GM18861 (cell line): ENCODE measurements around the gene NANOG.
"Not testable (repeated sequence)": the region's sequence is repeated elsewhere in the genome, so short reads cannot be mapped to it uniquely, and the experiment has no call there.

Experiments used
- ATAC-seq: cut with Tn5 transposase; IDR thresholded peaks from one replicate; pipeline ENCODE4 v1.9.1; 2021; ENCODE audit not compliant: unreplicated experiment

Gene NANOG

DNA sequence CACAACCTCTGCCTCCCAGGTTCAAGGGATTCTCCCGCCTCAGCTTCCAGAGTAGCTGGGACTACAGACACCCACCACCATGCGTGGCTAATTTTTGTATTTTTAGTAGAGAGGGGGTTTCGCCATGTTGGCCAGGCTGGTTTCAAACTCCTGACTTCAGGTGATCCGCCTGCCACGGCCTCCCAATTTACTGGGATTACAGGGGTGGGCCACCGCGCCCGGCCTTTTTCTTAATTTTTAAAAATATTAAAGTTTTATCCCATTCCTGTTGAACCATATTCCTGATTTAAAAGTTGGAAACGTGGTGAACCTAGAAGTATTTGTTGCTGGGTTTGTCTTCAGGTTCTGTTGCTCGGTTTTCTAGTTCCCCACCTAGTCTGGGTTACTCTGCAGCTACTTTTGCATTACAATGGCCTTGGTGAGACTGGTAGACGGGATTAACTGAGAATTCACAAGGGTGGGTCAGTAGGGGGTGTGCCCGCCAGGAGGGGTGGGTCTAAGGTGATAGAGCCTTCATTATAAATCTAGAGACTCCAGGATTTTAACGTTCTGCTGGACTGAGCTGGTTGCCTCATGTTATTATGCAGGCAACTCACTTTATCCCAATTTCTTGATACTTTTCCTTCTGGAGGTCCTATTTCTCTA is at the start of gene NANOG:
Gene NANOG, plus strand, starts transcription at position 519 of the 645 bp plus-strand sequence. CDS start 213 bp downstream, outside the sequence.
- ATAC-seq = not testable (repeated sequence)

DNA sequence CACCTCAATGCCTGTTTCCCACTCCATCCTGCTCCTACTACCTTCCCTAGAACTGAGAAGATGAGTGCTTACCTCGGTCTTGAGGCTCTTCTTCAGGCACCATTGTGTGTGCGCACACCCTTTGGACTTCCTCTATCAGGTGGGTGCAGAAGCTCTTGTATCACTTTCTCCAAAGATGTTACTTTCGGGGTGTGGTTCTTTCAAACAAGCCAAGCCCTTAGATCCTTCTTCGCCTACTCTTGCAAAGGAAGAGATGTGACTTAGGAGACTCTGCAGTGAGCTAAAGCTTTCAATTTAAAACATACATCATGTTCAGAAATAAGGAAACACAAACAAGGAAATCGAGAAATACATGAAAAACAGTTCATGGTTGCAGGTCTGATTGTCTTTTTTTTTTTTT is 42.0 kb upstream of the NANOG start, which contains the start of gene CLEC4C:
Gene CLEC4C, minus strand, starts transcription at position 130 of the 400 bp plus-strand sequence. Its CDS starts 27 bp downstream, at position 103.
- no peak for ATAC-seq

DNA sequence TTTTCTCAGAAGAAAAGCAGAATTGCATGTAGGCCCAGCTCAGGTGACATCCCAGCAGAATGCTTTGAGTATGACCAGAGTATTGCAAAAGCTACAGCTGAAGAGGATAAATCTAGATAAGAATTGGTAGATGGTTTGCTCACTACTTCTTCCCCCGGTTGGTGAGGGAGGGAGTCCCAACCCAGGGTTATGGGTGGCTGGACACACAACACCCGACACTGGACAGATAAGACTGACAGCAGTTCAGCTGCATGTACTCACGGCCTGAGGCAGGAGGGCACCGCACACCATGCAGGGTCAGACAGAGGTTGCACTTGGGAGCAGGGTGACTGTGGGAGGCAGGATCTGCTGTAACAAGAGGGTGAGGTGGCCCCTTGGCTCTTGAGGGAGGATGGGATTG is 40.4 kb upstream of the NANOG start:
- no peak for ATAC-seq

DNA sequence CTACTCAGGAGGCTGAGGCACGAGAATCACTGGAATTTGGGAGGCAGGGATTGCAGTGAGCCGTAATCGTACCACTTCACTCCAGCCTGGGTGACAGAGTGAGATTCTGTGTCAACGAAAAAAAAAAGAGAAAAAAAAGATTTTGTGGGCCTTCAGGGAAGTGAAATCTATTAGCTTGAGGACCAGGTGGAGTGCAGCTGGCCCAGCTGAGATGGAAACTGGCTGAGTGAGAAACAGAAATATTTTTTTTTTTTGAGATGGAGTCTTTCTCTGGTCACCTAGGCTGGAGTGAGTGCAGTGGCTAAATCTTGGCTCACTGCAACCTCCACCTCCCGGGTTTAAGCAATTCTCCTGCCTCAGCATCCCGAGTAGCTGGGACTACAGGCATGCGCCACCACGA is 39.8 kb upstream of the NANOG start:
- no peak for ATAC-seq

DNA sequence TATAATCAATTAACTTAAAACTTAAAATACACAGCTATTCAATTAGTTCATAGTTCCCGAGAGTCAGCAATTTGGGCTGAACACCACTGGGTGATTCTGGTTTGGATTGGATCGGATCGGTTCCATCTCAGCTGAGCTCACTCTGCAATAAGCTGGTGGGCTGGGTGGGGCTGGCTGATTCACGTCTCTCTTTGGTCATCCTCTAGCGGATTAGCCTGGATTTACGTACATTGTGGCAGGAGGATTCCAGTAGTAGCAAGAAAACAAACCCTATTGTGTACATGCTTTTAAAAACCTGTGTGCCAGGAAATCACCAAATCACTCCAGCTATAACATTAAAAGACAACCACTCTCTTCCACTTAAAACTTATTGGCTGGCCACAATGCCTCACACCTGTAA is 38.9 kb upstream of the NANOG start:
- ATAC-seq = no peak

DNA sequence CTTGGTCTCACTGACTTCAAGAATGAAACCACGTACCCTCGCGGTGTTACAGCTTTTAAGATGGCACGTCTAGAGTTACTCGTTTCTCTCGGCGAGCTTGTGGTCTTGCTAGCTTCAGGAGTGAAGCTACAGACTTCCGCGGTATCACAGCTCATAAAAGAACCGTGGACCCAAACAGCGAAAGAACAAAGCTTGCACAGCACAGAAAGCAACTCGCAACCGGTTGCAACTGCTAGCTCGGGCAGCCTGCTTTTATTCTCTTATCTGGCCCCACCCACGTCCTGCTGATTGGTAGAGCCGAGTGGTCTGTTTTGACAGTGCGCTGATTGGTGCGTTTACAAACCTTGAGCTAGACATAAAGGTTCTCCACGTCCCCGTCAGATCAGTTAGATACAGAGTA is 37.8 kb upstream of the NANOG start:
- no peak for ATAC-seq

DNA sequence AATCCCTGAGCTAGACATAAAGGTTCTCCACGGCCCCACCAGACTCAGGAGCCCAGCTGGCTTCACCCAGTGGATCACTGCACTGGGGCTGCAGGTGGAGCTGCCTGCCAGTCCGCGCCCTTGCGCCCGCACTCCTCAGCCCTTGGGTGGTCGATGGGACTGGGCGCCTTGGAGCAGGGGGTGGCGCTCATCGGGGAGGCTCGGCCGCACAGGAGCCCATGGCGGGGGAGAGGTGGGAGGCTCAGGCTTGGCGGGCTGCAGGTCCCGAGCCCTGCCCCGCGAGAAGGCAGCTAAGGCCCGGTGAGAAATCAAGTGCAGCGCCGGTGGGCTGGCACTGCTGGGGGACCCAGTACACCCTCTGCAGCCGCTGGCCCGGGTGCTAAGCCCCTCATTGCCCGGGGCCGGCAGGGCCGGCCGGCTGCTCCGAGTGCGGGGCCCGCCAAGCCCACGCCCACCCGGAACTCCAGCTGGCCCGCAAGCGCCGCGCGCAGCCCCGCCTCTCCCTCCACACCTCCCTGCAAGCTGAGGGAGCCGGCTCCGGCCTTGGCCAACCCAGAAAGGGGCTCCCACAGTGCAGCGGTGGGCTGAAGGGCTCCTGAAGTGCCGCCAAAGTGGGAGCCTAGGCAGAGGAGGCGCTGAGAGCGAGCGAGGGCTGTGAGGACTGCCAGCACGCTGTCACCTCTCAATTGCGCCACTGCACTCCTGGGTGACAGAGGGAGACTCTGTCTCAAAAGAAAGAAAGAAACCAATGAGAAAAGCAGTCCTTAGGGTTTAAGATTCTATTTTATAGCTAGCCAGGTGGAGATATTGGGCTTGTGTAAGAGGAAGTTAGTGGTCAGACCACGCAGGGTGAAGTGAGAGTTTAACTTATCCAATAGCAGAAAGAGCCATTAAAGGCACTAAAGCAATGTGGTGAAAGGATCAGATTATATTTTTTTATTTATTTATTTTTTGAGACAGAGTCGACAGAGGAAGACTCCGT is 37.0 kb upstream of the NANOG start:
- not testable (repeated sequence) for ATAC-seq

DNA sequence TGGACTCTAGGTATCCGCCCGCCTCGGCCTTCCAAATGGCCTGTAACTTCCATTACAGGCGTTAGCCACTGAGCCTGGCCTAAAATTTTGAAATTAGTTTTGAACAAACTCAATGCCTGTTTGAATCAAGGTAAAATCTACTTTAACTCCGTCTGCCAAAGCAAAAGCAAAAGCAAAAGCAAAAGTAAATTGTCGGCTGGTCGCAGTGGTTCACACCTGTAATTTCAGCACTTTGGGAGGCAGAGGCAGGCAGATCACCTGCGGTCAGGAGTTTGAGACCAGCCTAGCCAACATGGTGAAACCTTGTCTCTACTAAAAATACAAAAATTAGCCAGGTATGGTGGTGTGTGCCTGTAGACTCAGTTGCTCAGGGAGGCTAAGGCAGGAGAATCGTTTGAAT is 33.5 kb upstream of the NANOG start:
- ATAC-seq = not testable (repeated sequence)

DNA sequence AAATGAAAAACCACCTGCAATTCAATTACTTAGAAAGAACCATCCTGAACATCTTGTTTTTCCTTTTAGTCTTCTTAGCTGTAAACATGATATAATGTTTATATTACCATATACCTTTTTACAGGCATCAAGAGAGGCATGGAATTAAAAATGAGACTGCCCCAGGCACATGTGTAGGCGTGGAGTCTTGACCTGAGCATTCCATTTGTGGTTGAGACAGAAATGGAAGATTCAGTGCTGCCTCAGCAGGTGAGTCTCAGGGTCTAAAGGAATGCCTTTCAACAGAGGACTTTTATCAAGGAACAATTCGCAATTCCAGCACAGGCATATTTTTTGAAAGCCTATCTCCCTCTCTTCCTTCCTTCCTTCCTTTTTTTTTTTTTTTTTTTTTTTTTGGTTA is 32.2 kb upstream of the NANOG start:
- ATAC-seq = no peak

DNA sequence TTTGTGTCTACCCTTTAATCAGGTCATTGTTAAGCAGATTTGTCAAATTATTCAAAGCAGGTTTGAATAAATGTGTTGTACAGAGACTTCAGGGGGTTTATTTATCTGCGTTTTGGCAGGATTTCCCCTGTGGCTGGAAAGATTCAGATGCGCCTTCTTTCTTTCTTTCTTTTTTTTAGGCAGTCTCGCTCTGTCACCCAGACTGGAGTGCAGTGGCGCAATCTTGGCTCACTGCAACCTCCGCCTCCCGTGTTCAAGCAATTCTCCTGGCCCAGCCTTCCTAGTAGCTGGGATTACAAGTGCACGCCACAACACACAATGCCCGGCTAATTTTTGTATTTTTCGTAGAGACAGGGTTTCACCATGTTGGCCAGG is 30.4 kb upstream of the NANOG start:
- ATAC-seq = no peak

DNA sequence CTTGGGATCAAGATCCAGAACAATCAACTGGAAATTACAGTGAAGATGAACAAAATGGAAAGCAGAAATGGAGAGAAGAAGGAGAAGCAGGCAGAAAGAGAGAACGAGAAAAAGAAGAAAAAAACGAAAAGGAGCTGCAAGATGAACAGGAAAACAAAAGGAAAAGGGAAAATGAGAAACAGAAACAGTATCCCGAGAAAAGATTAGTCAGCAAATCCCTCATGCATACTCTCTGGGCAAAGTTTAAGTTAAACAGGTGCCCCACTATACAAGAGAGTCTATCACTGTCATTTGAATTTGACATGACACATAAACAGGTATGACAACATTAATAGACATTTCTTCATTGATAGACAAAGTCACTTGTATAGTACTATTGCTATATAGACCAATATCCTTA is 19.2 kb upstream of the NANOG start:
- ATAC-seq = no peak

DNA sequence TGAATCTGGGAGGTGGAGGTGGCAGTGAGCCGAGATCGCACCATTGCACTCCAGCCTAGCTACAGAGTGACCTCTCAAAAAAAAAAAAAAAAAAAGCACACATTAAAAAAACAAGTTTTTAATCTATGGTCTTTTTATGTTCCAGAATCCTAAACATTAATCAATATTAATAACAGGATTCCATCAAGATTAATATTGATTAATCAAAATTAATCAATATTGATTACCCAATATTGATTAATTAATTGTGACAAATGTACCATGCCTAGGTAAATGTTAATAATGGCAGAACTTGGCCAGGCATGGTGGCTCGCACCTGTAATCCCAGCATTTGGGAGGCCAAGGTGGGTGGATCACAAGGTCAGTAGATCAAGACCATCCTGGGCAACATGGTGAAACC is 7.9 kb upstream of the NANOG start:
- no peak for ATAC-seq

DNA sequence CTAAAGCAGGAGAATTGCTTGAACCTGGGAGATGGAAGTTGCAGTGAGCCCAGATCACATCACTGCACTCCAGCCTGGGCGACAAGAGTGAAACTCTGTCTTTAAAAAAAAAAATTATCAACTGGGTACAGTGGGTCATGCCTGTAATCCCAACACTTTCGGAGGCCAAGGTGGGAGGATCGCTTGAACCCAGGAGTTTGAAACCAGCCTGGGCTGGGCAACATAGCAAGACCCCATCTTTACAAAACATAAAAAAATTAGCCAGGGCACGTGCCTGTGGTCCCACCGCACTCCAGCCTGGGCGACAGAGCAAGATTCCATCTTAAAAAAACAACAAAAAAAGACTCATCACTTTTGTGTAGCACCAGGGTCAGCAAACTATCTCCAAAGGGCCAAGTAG is 7.1 kb upstream of the NANOG start:
- no peak for ATAC-seq

DNA sequence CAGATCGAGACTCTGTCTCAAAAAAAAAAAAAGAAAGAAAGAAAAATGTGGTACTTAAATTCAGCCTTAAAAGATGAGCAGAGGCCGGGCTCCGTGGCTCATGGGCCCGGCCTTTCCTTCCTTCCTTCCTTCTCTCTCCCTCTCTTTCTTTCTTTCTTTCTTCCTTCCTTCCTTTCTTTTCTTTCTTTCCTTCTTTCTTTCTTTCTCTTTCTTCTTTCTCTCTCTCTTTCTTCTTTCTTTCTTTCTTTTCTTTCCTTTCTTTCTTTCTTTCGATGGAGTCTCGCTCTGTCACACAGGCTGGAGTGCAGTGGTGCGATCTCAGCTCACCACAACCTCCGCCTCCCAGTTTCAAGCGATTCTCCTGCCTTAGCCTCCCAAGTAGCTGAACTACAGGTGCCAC is 5.8 kb upstream of the NANOG start:
- ATAC-seq = not testable (repeated sequence)

DNA sequence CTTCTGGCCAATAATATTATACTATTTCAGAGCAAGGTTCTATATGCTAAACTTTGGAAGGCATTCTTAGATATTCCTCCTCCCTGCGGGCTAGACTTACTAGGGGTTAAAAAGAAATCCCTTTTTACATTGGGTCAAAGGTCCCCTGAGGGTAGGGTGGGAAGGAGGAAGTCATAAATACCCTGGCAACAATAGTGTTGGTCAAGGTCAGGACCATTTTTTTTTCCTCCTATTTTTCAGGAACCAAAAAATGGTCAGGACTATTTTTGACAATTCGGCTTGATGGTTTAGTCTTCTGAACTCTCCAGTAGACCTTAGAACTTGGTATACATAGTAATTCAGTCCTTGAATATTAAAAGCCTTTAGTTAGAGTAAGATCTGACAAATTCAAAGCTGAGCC is 4.5 kb upstream of the NANOG start:
- no peak for ATAC-seq

DNA sequence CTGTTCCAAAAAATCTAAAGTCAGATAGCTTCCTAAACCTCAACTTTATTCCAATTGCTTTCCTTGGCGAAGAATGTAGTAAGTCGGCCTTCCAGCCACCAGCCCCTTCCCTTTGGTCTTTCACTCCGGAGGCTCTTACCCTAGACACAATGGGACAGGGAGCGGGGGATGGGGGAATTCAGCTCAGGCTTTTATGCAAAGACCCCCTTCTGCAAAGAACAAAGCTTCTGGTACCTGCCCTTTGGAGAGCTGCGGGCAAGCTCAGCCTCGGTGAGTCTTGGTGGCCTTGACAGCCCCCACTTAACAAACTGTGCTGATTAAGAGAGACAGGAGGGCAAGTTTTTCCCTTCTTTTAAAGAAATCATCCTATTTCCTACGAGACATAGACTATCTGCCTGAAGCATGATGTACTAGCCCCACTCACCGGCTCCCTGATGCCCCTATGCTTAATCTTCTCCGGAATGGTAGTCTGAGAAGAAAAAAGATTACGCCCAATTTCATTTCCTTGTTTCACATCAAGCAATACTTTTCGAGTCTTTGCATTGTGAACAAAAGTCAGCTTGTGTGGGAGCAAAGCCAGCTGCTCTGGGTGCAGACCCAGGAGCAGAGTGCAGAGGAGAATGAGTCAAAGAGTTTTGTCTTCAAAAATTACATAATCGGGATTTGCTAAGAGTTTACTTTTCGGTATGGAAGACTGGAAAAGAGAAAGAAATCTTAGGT is 1.5 kb upstream of the NANOG start:
- ATAC-seq = no peak

DNA sequence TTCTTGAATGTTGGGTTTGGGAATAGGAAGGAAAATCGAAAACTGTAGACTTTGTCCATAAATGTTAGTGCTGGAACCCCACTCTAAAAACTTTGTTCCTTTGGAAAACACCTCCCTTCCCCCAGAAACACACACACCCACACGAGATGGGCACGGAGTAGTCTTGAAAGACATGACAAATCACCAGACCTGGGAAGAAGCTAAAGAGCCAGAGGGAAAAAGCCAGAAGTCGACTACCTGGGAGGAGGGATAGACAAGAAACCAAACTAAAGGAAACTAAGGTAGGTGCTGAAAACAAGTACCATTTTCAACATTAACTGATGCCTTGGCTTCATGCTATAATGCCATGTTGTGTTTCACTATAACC is 925 bp upstream of the NANOG start:
- ATAC-seq = no peak

DNA sequence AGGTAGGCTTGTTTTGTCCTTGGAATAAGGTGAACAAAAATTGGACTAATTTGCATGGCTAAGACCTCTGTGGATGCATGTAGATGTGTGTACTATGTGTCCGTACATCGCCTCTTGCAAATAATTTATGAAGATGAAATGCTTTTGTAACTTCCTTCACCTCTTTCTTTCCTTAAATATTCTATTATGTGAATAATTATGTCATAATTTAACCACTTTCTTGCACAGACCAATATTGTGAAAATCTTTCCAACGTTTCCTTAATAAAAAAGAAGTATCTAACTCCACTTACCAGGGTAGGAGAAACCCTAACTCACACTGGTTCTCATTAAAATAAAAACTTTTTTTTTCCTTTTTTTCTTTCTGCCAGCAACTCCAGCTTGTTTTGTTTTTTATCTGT is 4.0 kb downstream of the NANOG start:
- ATAC-seq = no peak

DNA sequence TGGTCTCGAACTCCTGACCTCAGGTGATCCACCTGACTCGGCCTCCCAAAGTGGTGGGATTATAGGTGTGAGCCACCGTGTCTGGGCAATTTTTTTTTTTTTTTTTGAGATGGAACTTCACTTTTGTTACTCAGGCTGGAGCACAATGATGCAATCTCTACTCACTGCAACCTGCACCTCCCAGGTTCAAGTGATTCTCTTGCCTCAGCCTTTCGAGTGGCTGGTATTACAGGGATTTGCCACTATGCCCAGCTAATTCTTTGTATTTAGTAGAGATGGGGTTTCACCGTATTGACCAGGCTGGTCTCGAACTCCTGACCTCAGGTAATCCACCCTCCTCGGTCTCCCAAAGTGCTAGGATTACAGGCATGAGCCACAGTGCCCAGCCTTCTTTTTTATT is 8.1 kb downstream of the NANOG start:
- ATAC-seq = not testable (repeated sequence)

DNA sequence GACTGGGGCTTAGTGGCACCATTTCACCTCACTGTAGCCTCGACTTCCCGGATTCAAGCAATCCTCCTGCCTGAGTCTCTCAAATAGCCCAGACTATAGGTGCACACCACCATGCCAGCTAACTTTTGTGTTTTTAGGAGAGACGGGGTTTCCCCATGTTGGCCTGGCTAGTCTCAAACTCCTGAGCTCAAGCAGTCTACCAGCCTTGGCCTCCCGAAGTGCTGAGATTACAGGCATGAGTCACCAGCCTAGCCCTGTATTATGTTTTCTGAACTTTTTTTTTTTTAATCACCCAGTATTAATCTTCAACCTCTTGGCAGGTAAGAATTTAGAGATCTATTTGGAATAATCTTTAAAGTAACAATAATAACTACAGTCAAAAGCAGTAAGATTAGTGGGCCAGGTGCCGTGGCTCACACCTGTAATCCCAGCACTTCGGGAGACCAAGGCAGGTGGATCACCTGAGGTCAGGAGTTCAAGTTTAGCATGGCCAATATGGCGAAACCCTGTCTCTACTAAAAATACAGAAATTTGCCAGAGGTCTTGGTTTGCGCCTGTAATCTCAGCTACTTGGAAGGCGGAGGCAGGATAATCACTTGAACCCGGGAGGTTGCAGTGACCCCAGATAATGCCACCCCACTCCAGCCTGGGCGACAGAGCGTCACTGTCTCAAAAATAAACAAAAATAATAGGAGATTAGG is 8.6 kb downstream of the NANOG start:
- no peak for ATAC-seq

DNA sequence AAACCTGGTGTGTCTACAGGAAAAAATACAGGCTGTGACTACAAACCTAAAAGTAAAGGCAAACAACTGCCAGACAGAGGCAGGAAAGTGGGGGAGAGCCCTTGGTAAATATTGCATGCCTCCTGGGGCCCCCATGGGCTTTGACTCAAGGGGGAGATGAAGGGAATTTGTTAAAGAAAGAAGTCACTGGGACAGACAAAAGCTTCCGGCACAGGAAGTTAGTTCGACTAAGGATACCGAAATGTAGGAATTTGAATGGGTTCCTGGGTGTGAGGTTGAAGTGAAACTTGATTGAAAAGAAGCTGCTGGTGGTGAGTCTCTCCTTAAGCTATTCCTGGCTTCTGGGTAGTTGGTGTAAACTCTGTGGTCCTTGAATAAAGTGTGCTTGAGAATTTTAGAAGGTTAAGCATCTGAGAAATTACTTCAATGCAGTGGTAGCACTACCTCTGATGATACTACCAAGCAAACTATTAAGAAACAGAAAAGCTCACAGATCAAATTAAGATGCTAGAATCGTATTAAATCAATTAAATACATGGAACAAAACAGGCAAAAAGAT is 9.6 kb downstream of the NANOG start:
- ATAC-seq = not testable (repeated sequence)
